SU-DHL-6 (cell line): ENCODE data around the gene HSPB3.

Source experiments
- CTCF ChIP-seq: fragments of 200-600 bp; sonication (generic); IDR thresholded peaks from one replicate; pipeline ENCODE4 v1.5.1; 2017; ENCODE audit warnings: antibody characterized with exemption, mild to moderate bottlenecking, low read length, moderate library complexity; ENCODE audit not compliant: insufficient read depth, poor library complexity, severe bottlenecking
- EZH2phosphoT487 ChIP-seq: fragments of 200-600 bp; sonication (generic), shearing (Covaris generic); conservative IDR thresholded peaks from 2 replicates; pipeline ENCODE4 v1.6.1; 2018; ENCODE audit warnings: mild to moderate bottlenecking, antibody characterized with exemption, low read length, moderate library complexity, mixed read lengths

GRCh38 chr5:54484219-54484894, 28.9 kb downstream of the HSPB3 start:
- no peak for TF ChIP-seq CTCF
- no peak for TF ChIP-seq EZH2phosphoT487
